ENCODE measurements around the gene NTRK3.
"Not testable (repeated sequence)": the region's sequence is repeated elsewhere in the genome, so short reads cannot be mapped to it uniquely, and the experiment has no call there.

NTRK3 gene

GRCh38 chr15:87871258-87871681 lies 385.3 kb downstream of the NTRK3 start:
- DNase-seq = no peak

- no peak for DNase-seq
Observed at GRCh38 chr15:87866961-87867360, 389.6 kb downstream of the NTRK3 start.

GRCh38 chr15:87863152-87863551 lies 393.4 kb downstream of the NTRK3 start:
- no peak for DNase-seq

DNA sequence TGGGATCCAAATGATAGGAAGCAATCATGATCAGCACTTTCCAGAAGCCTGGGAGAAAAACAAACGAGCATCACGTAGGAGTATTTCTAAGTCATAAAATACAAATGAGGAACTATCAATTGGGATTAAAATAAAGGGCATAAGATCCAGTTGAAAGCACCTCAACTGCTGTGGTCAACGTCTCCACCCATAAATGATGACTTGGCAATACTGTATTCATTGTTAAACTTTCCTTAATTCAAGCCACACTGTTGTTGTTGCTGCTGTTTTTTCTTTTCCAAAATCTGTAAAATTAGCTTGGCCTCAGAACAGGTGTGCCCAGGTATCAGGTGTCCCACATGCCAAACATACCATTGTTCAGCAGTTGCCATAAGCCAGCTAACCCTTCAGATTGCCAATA lies 395.8 kb downstream of the NTRK3 start:
- DNase-seq = no peak

DNA sequence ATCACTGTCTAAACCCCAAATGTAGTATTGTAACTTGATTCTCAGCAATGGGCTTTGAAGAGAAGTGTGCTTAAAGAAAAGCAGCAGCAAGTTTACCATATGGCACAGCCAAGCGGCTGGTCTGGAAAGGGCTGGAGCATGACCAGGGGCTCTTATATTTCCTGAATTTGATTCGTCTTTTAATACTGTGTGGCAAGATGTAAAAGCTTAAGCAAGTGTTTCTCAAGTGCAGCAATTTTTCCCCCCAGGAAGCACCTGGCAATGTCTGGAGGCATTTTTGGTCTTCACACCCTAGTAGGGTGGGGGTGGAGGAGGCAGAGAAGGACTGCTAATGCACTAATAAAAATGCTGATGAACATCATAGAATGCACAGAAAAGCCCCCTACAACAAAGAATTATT lies 397.9 kb downstream of the NTRK3 start:
- no peak for DNase-seq

DNA sequence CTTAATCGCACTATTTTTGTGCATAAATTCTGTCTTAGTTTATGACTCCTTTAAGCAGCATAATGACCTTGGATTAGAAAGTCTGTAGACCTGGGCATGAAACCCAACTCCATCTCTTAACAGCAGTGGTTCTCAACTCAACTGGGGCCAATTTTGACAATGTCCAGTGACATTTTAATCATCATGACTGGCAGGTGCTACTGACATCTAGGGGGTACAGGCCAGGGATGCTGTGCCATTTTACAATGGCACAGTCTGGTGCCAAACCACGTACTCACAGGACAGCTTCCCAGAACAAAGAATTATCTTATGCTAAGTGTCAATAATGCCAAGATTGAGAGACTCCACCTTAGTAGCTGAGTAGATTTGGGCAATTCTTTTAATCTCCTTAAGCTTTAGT lies 405.0 kb downstream of the NTRK3 start:
- DNase-seq = no peak

- DNase-seq = no peak
Observed at GRCh38 chr15:87850916-87851315, 405.6 kb downstream of the NTRK3 start.

DNA sequence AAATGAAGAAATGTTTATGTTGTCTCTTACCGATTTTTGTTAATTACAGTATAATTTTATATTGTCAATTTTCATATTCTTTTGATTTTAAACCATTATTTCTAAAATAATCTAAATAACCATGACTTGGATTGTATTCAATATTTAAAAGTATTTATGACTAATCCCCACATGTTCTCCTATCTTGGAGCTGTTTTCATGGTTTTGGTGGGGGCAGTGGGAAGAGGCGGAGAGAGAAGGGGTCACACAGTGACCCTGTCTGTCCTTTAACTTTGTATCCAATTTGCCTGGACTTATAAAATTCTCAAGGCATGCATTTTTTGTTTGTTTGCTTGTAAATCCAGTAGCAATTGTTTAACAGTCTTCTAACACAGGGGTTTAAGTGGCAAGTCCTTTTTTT lies 407.4 kb downstream of the NTRK3 start:
- no peak for DNase-seq

GRCh38 chr15:87848012-87848411 lies 408.5 kb downstream of the NTRK3 start:
- DNase-seq = no peak

GRCh38 chr15:87846746-87847145 lies 409.8 kb downstream of the NTRK3 start:
- DNase-seq = no peak

GRCh38 chr15:87843312-87843711 lies 413.2 kb downstream of the NTRK3 start:
- DNase-seq = no peak

GRCh38 chr15:87841426-87841998 lies 415.0 kb downstream of the NTRK3 start:
- DNase-seq = no peak

DNA sequence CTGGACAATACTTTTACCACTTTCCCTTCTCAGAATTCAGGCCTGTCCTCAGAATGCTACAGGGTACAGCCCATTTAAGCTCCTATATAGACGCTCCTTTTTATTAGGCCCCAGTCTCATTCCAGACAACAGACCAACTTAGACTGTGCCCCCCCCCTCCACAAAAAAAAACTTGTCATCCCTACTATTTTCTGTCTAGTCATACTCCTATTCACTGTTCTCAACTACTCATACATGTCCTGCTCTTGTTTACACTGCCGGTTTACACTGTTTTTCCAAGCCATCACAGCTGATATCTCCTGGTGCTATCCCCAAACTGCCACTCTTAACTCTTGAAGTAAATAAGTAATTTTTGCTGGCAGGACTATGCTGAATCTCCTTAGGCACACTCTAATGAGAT lies 420.7 kb downstream of the NTRK3 start:
- not testable (repeated sequence) for DNase-seq

- not testable (repeated sequence) for DNase-seq
Observed at GRCh38 chr15:87833333-87833732, 423.2 kb downstream of the NTRK3 start.

DNA sequence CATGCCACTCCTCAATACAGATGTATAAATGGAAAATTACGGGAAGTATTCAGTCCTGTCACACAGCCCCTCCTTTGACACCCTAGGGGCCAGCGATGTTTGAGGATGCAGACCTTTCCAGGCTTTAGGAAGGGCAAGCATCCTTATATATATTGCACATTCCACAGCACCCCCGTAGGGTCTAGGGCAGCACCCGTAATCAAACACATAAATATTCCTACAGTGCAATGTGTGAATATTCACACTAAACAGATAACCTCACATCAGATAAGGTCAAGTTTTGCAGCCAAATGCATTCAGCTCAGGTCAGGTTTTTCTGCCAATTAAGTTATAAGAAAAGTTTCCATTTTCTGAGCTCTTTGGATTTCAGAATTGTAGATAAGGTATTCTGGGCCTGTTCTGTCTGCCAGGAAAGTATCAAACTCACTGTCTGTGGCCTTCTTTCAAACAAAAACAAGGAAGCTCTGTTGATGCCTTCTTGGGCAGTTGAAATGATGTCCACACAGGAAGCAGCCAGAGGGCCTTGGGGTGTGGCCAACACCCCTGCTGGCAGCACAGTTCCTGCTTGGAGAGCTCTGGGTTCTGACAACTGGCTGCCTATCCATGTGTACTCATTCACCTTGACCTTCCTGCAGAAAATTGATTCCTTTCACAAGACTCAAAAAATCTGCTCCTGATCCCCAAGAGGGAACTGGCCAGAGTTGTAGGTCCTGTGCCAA lies 427.0 kb downstream of the NTRK3 start:
- DNase-seq = no peak

GRCh38 chr15:87828608-87829007 lies 427.9 kb downstream of the NTRK3 start:
- no peak for DNase-seq

DNA sequence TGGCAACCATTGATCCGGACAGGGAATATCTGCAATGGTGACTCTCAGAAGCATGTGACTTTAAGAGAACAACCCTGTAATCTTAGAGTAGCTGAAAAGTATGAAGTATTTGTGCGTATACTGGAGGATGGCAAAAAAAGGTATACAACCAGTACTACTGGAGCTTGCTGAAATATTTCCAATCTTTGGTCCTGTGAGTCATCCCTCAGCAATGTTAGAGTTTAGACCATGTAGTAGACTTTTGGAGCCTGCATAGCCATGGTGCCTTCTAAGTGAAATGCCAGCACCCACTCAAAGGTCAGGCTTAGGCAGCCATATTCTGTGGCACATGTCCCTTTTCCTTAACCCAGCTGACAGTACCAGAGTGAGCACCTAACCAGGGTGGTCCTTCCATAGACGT lies 429.4 kb downstream of the NTRK3 start:
- DNase-seq = no peak

- DNase-seq = no peak
Observed at GRCh38 chr15:87826119-87826747, 430.3 kb downstream of the NTRK3 start.

GRCh38 chr15:87818756-87819155 lies 437.8 kb downstream of the NTRK3 start:
- DNase-seq = no peak

- DNase-seq = no peak
Observed at GRCh38 chr15:87817553-87817952, 439.0 kb downstream of the NTRK3 start.

DNA sequence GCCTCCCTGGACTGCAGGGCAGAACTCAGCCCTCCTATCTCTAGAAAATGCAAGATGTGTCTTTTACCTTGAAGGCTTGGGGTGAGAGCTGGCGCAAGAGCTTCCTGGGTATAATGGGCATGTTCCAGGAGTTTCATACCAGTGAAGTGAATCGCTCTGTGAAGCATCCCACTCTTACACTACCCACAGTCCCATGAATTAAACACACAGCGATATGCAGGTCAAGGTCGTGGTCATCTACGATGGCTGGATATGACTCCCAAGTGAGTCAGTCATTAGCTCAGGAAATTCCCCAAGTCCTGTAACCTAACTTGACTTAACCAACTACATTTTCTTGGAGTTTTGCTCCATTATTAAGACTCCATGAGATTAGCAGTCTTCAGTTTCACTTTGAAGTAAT lies 439.7 kb downstream of the NTRK3 start:
- no peak for DNase-seq

DNA sequence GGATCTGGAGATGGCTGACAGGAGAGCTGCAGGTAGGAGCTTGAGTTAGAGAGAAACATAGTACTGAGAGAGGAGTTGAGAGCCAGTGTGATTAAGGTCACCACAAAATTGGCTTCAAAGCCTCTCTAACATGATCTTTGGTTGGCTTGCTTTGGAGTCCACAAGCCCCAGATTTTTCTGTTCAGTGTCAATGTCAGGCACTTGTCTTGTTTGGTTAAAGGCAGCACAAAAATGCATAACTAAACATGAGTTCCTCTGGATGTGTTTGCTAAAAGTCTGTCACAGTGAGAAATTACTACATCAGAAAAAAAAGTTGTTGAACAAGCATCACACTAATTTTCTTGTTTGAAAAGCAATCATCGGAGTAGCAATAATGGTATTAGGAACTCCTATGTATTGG lies 440.5 kb downstream of the NTRK3 start:
- no peak for DNase-seq
